BE2C (cell line): Measurements from ENCODE around the gene PPP1R2.

Experiments used
- DNase-seq: peaks from one replicate; pipeline ENCODE4 v3.0.0-alpha.2; 2020
- H3K27me3 ChIP-seq: fragments of 250-450 bp; sonication (Bioruptor Pico); 2 replicates; pipeline ENCODE4 v1.5.1; 2020; ENCODE audit warnings: mild to moderate bottlenecking
- H3K36me3 ChIP-seq: fragments of 250-450 bp; sonication (Bioruptor Pico); 2 replicates; pipeline ENCODE4 v1.5.1; 2020; ENCODE audit warnings: mild to moderate bottlenecking
- H3K4me1 ChIP-seq: fragments of 250-450 bp; sonication (Bioruptor Pico); 2 replicates; pipeline ENCODE4 v1.5.1; 2020
- H3K4me3 ChIP-seq: 2 replicates; pipeline ENCODE4 v1.5.1; 2011; ENCODE audit warnings: low read depth, low read length
- H3K9me3 ChIP-seq: fragments of 250-450 bp; sonication (Bioruptor Pico); 2 replicates; pipeline ENCODE4 v1.5.1; 2020
- CTCF ChIP-seq: IDR thresholded peaks from 2 replicates; pipeline ENCODE4 v1.5.1; 2012; ENCODE audit warnings: mild to moderate bottlenecking, low read depth, low read length

The PPP1R2 gene

DNA sequence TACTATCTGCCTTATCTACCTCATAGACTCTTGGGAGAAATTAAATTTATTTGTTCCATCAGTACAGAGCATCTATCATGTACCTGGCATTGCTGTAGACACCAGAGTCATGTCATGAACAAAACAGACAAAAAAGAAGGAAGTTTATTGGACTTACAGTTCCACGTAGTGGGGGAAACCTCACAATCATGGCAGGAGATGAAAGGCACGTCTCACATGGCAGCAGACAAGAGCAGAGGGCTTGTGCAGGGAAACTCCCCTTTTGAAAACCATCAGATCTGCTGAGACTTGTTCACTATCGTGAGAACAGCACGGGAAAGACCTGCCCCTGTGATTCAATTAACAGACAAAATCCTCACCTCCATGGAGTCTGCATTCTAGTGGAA is 74.7 kb downstream of the PPP1R2 start:
- Histone ChIP-seq H3K4me1 (no peaks in the 10 kb centered on the region; the same call in 1 of the 2 replicates), H3K27me3 (no peaks in the 10 kb centered on the region), H3K9me3 (no peaks in the 10 kb centered on the region), H3K4me3 (no peak overlapping the region), H3K36me3 (no peaks in the 10 kb centered on the region)
- no peak for TF ChIP-seq CTCF
- no peak for DNase-seq

- Histone ChIP-seq H3K36me3 (no peaks in the 10 kb centered on the region), H3K9me3 (no peaks in the 10 kb centered on the region), H3K27me3 (no peaks in the 10 kb centered on the region), H3K4me1 (no peaks in the 10 kb centered on the region; the same call in 1 of the 2 replicates), H3K4me3 (no peak overlapping the region)
- TF ChIP-seq CTCF: no peak
- no peak for DNase-seq
Measured at GRCh38 chr3:195467641-195468390, 75.3 kb downstream of the PPP1R2 start.

GRCh38 chr3:195466251-195466650 is 76.9 kb downstream of the PPP1R2 start:
- DNase-seq: no peak
- H3K9me3 ChIP-seq: no peaks in the 10 kb centered on the region
- no peak for TF ChIP-seq CTCF
- H3K4me1 ChIP-seq: peaks cover 6% of the 10 kb centered on the region
- H3K36me3 ChIP-seq: no peaks in the 10 kb centered on the region
- H3K4me3 ChIP-seq: no peak overlapping the region
- H3K27me3 ChIP-seq: no peaks in the 10 kb centered on the region
